ENCODE results near the gene MAPK8.

DNA sequence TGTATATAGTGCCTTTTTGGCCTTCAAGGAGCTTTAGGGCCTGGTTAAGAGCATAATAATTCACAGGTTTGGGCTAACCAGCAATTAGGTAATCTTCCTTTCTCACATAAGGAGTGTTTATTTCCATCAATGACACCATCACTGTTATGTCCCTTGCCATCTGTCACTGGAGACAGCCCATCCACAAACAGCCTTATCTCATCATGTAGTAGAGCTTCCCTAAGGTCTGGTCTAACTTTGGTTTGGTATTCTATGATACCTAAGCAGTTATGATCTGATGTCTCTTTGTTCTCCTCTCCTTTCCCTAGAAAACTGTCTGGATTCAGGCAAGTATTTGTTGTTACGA is 26.4 kb downstream of the MAPK8 start:
- TF ChIP-seq, protein P1, sequence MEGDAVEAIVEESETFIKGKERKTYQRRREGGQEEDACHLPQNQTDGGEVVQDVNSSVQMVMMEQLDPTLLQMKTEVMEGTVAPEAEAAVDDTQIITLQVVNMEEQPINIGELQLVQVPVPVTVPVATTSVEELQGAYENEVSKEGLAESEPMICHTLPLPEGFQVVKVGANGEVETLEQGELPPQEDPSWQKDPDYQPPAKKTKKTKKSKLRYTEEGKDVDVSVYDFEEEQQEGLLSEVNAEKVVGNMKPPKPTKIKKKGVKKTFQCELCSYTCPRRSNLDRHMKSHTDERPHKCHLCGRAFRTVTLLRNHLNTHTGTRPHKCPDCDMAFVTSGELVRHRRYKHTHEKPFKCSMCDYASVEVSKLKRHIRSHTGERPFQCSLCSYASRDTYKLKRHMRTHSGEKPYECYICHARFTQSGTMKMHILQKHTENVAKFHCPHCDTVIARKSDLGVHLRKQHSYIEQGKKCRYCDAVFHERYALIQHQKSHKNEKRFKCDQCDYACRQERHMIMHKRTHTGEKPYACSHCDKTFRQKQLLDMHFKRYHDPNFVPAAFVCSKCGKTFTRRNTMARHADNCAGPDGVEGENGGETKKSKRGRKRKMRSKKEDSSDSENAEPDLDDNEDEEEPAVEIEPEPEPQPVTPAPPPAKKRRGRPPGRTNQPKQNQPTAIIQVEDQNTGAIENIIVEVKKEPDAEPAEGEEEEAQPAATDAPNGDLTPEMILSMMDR (IDR thresholded peaks at IDR 0.05) = no peak
- TF ChIP-seq POLR2A (IDR thresholded peaks at IDR 0.05) = no peak
